ENCODE data around the gene TAS2R38.
"Not testable (repeated sequence)": the region's sequence is repeated elsewhere in the genome, so short reads cannot be mapped to it uniquely, and the experiment has no call there.

The TAS2R38 gene

DNA sequence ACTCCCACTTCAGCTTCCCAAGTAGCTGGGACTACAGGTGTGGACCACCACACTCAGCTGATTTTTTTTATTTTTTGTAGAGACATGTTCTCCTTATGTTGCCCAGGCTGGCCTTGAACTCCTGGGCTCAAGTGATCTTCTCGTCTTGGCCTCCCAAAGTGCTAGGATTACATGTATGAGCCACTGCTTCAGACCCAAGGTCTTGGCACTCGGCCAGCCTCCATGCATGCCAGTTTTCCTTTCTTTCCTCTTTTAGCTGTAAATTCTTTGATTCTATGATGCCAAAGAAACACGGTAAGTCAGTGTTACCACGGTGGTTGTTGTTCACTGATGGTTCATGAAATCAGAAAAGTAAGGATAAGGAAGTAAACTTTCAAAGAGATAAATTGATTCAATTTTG is 19.1 kb upstream of the TAS2R38 start:
- DNase-seq (ENCODE audit: low spot score) = no peak
- no peak overlapping the region for H3K27ac ChIP-seq
- ChIA-PET POLR2A (ENCODE audit: low non-redundant PET) (no interaction called here), CTCF (no interaction called here)
- TF ChIP-seq, protein P1, sequence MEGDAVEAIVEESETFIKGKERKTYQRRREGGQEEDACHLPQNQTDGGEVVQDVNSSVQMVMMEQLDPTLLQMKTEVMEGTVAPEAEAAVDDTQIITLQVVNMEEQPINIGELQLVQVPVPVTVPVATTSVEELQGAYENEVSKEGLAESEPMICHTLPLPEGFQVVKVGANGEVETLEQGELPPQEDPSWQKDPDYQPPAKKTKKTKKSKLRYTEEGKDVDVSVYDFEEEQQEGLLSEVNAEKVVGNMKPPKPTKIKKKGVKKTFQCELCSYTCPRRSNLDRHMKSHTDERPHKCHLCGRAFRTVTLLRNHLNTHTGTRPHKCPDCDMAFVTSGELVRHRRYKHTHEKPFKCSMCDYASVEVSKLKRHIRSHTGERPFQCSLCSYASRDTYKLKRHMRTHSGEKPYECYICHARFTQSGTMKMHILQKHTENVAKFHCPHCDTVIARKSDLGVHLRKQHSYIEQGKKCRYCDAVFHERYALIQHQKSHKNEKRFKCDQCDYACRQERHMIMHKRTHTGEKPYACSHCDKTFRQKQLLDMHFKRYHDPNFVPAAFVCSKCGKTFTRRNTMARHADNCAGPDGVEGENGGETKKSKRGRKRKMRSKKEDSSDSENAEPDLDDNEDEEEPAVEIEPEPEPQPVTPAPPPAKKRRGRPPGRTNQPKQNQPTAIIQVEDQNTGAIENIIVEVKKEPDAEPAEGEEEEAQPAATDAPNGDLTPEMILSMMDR (conservative IDR thresholded peaks at IDR 0.05; ENCODE audit: low read depth) = no peak

DNA sequence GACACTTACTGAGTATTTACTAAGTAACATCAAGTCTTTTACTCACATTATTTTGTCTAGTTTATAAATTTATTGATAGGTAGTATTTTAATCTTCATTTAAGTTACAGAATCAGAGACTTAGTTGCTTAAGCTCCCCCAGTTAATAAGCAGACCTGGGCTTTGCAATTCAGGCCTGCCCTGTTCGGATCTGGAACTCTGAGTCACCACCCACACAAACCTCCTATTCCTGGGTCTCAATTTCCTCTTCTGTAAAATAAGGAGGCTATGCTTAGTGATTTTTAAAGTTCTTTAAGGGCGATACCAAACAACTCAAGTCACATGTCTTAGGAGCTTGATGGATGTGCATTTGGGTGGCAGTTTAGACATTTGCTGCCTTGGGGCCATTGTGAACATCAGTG is 18.6 kb upstream of the TAS2R38 start:
- ChIA-PET CTCF (no interaction called here), POLR2A (ENCODE audit: low non-redundant PET) (no interaction called here)
- no peak overlapping the region for H3K27ac ChIP-seq
- TF ChIP-seq, protein P1 (conservative IDR thresholded peaks at IDR 0.05; ENCODE audit: low read depth) = no peak
- no peak for DNase-seq (ENCODE audit: low spot score)

DNA sequence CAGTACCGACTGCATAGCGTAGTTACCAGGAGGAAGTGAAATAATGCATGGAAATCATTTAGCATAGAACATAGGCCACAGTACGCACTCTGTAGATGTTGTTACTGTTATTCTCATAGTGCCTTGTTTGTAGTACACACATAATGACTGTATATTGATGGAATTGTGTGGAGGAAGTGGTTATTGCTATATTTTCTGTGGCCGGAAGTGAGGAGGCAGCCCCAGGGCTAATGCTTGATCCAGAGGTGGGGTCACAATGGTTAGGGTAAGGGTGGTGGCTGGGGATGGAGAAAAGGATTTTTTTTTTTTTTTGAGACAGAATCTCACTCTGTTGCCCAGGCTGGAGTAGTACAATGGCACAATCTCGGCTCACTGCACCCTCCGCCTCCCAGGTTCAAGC is 17.6 kb upstream of the TAS2R38 start:
- CTCF ChIA-PET = no interaction called here

DNA sequence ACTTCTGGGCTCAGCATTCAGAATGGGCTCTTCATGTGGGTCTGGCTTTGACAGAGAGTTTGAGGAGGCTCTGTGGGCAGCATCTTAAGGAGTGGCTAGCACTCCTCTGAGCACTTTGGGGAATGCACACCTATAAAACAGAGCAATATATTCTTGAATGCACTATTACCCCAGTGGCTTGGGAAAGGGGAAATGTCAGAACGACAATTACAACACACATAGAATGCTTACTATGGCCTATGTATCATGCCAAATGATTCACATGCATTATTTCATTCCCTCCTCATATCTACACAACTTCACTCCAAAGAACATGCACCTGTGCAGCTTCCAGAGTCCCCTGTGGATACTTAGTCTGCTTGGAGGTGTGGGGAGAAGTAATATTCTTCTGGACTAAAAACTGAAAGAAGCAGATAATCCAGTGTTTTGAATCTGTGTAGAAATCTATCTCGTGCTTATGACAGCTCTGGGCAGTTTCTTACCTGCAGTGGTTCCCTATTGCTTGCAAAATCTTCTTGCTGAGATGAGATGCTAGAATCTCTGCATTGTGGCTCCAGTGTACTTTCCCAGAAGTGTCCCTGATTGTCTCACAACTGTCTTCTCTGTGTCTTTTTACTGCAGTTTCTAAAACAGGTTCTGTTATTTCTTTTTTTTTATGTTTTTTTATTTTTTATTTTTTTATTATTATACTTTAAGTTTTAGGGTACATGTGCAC is 16.6 kb upstream of the TAS2R38 start:
- H3K27ac ChIP-seq = no peak overlapping the region
- ChIA-PET CTCF (no interaction called here), POLR2A (ENCODE audit: low non-redundant PET) (no interaction called here)
- DNase-seq (ENCODE audit: low spot score) = no peak
- TF ChIP-seq, protein P1 (conservative IDR thresholded peaks at IDR 0.05; ENCODE audit: low read depth) = no peak

More for the DNA sequence above, 17.6 kb upstream of the TAS2R38 start:
- no peak for DNase-seq (ENCODE audit: low spot score)
- POLR2A ChIA-PET (ENCODE audit: low non-redundant PET) = no interaction called here
- no peak overlapping the region for H3K27ac ChIP-seq
- TF ChIP-seq, protein P1 (conservative IDR thresholded peaks at IDR 0.05; ENCODE audit: low read depth) = no peak

DNA sequence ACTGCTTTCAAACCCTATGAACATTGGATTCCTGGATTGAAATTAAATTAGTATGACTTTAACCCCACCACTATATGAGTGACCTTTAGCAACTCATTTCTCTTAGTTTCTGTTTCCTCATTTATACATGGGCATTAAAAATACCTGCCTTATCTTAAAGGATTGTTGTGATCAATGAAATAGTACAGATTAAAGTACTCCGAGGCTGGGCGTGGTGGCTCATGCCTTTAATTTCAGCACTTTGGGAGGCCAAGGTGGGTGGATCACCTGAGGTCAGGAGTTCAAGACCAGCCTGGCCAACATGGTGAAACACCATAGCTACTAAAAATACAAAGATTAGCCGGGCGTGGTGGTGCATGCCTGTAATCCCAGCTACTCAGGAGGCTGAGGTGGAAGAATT is 14.2 kb upstream of the TAS2R38 start:
- CTCF ChIA-PET; DNase-seq (ENCODE audit: low spot score); POLR2A ChIA-PET (ENCODE audit: low non-redundant PET); H3K27ac ChIP-seq: not testable (repeated sequence)

DNA sequence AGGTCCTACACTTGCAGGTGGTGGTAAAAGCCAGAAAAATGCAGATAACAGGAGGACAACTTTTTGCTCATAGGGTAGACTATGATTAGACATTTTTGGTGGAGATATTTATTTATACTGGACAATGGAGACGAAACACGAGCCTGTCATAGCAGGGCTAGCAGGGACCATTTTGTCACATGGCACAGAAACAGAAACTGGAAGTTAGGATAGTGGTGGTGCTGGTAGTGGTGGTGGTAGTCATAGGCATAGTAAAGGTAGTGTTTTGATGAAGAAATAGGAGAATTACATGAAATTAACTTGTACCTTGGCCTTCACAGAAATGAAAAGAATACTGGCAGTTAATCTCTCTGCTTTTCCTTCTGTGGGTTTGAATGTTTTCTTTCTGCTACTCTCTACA is 13.3 kb upstream of the TAS2R38 start:
- no peak for DNase-seq (ENCODE audit: low spot score)
- no peak overlapping the region for H3K27ac ChIP-seq
- TF ChIP-seq, protein P1 (conservative IDR thresholded peaks at IDR 0.05; ENCODE audit: low read depth) = no peak
- POLR2A ChIA-PET (ENCODE audit: low non-redundant PET) = no interaction called here
- CTCF ChIA-PET = no interaction called here

DNA sequence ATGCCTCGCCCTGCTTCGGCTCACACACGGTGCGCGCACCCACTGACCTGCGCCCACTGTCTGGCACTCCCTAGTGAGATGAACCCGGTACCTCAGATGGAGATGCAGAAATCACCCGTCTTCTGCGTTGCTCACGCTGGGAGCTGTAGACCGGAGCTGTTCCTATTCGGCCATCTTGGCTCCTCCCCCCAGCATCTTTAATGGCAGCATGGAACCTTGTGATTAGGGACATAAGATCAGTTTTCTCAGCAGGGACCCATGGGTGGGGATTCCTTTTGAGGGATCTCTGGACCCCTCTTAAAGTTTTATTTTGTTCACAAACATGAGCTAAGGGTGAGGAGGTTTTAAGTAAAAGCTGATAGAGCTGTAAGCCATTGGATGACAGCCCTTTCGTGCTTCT is 12.4 kb upstream of the TAS2R38 start:
- DNase-seq (ENCODE audit: low spot score); CTCF ChIA-PET; POLR2A ChIA-PET (ENCODE audit: low non-redundant PET); H3K27ac ChIP-seq: not testable (repeated sequence)

DNA sequence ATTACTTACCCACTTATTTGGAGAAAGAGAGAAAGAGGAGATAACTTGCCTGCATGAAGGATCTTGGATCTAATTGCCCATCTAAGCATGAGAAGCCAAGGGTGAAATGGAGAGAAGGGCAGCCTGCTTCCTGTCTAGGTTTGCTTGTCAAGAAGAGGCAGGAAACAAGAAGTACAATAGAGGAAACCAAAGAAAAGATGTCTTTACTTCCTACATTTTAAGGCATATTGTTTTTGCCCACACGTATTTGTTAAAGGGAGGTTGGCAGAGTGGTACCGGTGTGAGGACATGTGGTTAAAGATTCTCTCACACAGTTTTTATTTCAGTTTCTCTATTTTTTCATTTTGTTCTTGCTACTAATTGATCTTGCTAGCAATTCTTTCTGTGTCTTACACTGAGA is 6.0 kb upstream of the TAS2R38 start:
- DNase-seq (ENCODE audit: low spot score) = no peak
- POLR2A ChIA-PET (ENCODE audit: low non-redundant PET) = no interaction called here
- H3K27ac ChIP-seq = no peak overlapping the region
- CTCF ChIA-PET = no interaction called here
- TF ChIP-seq, protein P1 (conservative IDR thresholded peaks at IDR 0.05; ENCODE audit: low read depth) = no peak

Data from RWPE1 (cell line).